HFFc6 (cell line): ENCODE data around the gene WWP2. TPM values are rescaled to one million over a fixed set of nuclear protein-coding genes. Genes with fewer than 3 reads are reported as not detected.

Experiments used
- DNase-seq: peaks from one replicate; pipeline ENCODE4 v3.0.0-alpha.2; 2018
- H3K27ac Mint-ChIP-seq: 2 replicates; pipeline ENCODE4 v1.8.0; 2020; ENCODE audit warnings: mild to moderate bottlenecking, mixed read lengths
- H3K27me3 Mint-ChIP-seq: 2 replicates; pipeline ENCODE4 v1.8.0; 2021; ENCODE audit warnings: mild to moderate bottlenecking, moderate library complexity, mixed read lengths; ENCODE audit not compliant: insufficient read depth
- H3K36me3 Mint-ChIP-seq: 2 replicates; pipeline ENCODE4 v1.8.0; 2021; ENCODE audit warnings: low read depth, mixed read lengths
- H3K4me1 Mint-ChIP-seq: 2 replicates; pipeline ENCODE4 v1.8.0; 2020; ENCODE audit warnings: low read depth, mixed read lengths
- H3K4me3 Mint-ChIP-seq: 2 replicates; pipeline ENCODE4 v1.8.0; 2020; ENCODE audit warnings: mild to moderate bottlenecking, moderate library complexity, mixed read lengths
- H3K9me3 Mint-ChIP-seq: 2 replicates; pipeline ENCODE4 v1.8.0; 2020; ENCODE audit warnings: mild to moderate bottlenecking, mixed read lengths
- CTCF ChIP-seq: fragments of 200-600 bp; sonication (generic); IDR thresholded peaks from 2 replicates; pipeline ENCODE4 v1.5.0; 2021; ENCODE audit warnings: antibody characterized with exemption, mild to moderate bottlenecking
- total RNA-seq, 6 experiments: library from RNA; stranded (reverse); fragmentation: NEBNext Ultra II Directional; extraction: Animal tissue kit (Norgen Biotek cat#: 25700); gene quantifications; 2 replicates in 1 of 6; 3 replicates in 5 of 6; pipeline ENCODE4 v1.2.3, GENCODE V29; 2021

The WWP2 gene
- total RNA-seq, 6 experiments from 2014 or later = 24.6 to 33.9 (median 30.5) TPM

- no peaks in the 10 kb centered on the region for H3K36me3 Mint-ChIP-seq
- H3K4me1 Mint-ChIP-seq = peaks cover 12% of the 10 kb centered on the region
- DNase-seq = no peak
- H3K9me3 Mint-ChIP-seq = no peaks in the 10 kb centered on the region
- no peak for TF ChIP-seq CTCF
- no peaks in the 10 kb centered on the region for H3K27me3 Mint-ChIP-seq
- H3K27ac Mint-ChIP-seq = no peak overlapping the region
- no peak overlapping the region for H3K4me3 Mint-ChIP-seq
These were observed 31.4 kb downstream of the WWP2 start for GRCh38 chr16:69793526-69793925.

GRCh38 chr16:69794486-69794885, 32.4 kb downstream of the WWP2 start:
- DNase-seq = no peak
- no peak for TF ChIP-seq CTCF
- no peaks in the 10 kb centered on the region for H3K9me3 Mint-ChIP-seq
- H3K36me3 Mint-ChIP-seq = no peaks in the 10 kb centered on the region
- no peaks in the 10 kb centered on the region for H3K27me3 Mint-ChIP-seq
- H3K4me1 Mint-ChIP-seq = peaks cover 12% of the 10 kb centered on the region
- H3K4me3 Mint-ChIP-seq = no peak overlapping the region
- no peak overlapping the region for H3K27ac Mint-ChIP-seq

- H3K27ac Mint-ChIP-seq = no peak overlapping the region
- H3K36me3 Mint-ChIP-seq = no peaks in the 10 kb centered on the region
- 0 out of 2 replicates have a peak overlapping the region, but pooled peaks have one; percentile 26 for H3K4me3 Mint-ChIP-seq
- H3K9me3 Mint-ChIP-seq = no peaks in the 10 kb centered on the region
- no peaks in the 10 kb centered on the region for H3K27me3 Mint-ChIP-seq
- peak; percentile 43 for DNase-seq
- peak; percentile 96 for TF ChIP-seq CTCF
- peaks cover 12% of the 10 kb centered on the region for H3K4me1 Mint-ChIP-seq
These were observed 34.4 kb downstream of the WWP2 start for GRCh38 chr16:69796285-69797118.

GRCh38 chr16:69798466-69798865, 36.3 kb downstream of the WWP2 start:
- Mint-ChIP-seq H3K4me3 (no peak overlapping the region), H3K27me3 (no peaks in the 10 kb centered on the region), H3K4me1 (peaks cover 12% of the 10 kb centered on the region), H3K27ac (no peak overlapping the region), H3K9me3 (no peaks in the 10 kb centered on the region), H3K36me3 (no peaks in the 10 kb centered on the region; the same call in 1 of the 2 replicates)
- peak; percentile 71 for TF ChIP-seq CTCF
- DNase-seq = no peak

- Mint-ChIP-seq H3K36me3 (no peaks in the 10 kb centered on the region; the same call in 1 of the 2 replicates), H3K4me3 (no peak overlapping the region), H3K4me1 (peaks cover 12% of the 10 kb centered on the region), H3K27ac (no peak overlapping the region), H3K9me3 (no peaks in the 10 kb centered on the region), H3K27me3 (no peaks in the 10 kb centered on the region)
- no peak for TF ChIP-seq CTCF
- DNase-seq = no peak
These were observed 37.5 kb downstream of the WWP2 start for GRCh38 chr16:69799611-69800031.
